Thoracic aorta (tissue), 2 donors: ENCODE data around the gene CFAP91. TPM values are rescaled to one million over a fixed set of nuclear protein-coding genes. Genes with fewer than 3 reads are reported as not detected.

Experiments used
- ATAC-seq: fragments of 150-250 bp; one replicate; pipeline ENCODE4 v1.8.0; 2017; ENCODE audit warnings: low read depth; ENCODE audit not compliant: insufficient number of reproducible peaks, low FRiP score
- DNase-seq: peaks from one replicate; pipeline ENCODE4 v3.0.0-alpha.2; 2020; ENCODE audit warnings: low spot score
- H3K27ac ChIP-seq, 2 donors: fragments of 200-600 bp; sonication (generic); 1 replicate in 1 of 2; 2 replicates in 1 of 2; pipeline ENCODE4 v1.5.1; 2016; ENCODE audit warnings: mild to moderate bottlenecking in 2 of 2, moderate library complexity in 2 of 2
- H3K27me3 ChIP-seq: fragments of 200-600 bp; sonication (generic); replicated peaks from 2 replicates; pipeline ENCODE4 v1.6.0; 2016; ENCODE audit warnings: mild to moderate bottlenecking; ENCODE audit not compliant: insufficient read depth
- H3K36me3 ChIP-seq: fragments of 200-600 bp; sonication (generic); one replicate; pipeline ENCODE4 v1.5.1; 2016
- H3K4me1 ChIP-seq, 2 donors: fragments of 200-600 bp; sonication (generic); 1 replicate in 1 of 2; 2 replicates in 1 of 2; pipeline versions ENCODE4 v1.5.1 to v1.6.0; 2016; ENCODE audit warnings: low read depth in 2 of 2, mild to moderate bottlenecking in 1 of 2; ENCODE audit not compliant: control insufficient read depth in 1 of 2
- H3K4me3 ChIP-seq: fragments of 200-600 bp; sonication (generic); 2 replicates; pipeline ENCODE4 v1.5.1; 2016; ENCODE audit warnings: mild to moderate bottlenecking
- H3K9me3 ChIP-seq: fragments of 200-600 bp; sonication (generic); 2 replicates; pipeline ENCODE4 v1.5.1; 2016
- CTCF ChIP-seq: fragments of 200-600 bp; sonication (generic); IDR thresholded peaks from one replicate; pipeline ENCODE4 v1.5.1; 2019; ENCODE audit warnings: antibody characterized with exemption
- total RNA-seq, 2 donors: library from RNA; depleted of rRNA; stranded (reverse); fragments of >200 nt; gene quantifications; one replicate each; pipeline versions ENCODE4 v1.1.0 to v1.2.3, GENCODE V29; 2016

The CFAP91 gene
- total RNA-seq, 2 donors from 2014 or later: 11.4 TPM; not detected in 1

- TF ChIP-seq CTCF: no peak
- Histone ChIP-seq H3K9me3 (no peaks in the 10 kb centered on the region), H3K4me1 (no peaks in the 10 kb centered on the region), H3K27me3 (no peaks in the 10 kb centered on the region), H3K4me3 (no peak overlapping the region), H3K36me3 (no peaks in the 10 kb centered on the region), H3K27ac (no peak overlapping the region)
- DNase-seq: no peak
- no peak for ATAC-seq
Measured at GRCh38 chr3:119745942-119746341, 43.1 kb downstream of the CFAP91 start.

- no peaks in the 10 kb centered on the region for H3K27me3 ChIP-seq
- no peak for ATAC-seq
- H3K36me3 ChIP-seq: no peaks in the 10 kb centered on the region
- DNase-seq: no peak
- H3K4me1 ChIP-seq: no peaks in the 10 kb centered on the region
- H3K4me3 ChIP-seq: no peak overlapping the region
- no peak for TF ChIP-seq CTCF
- H3K9me3 ChIP-seq: no peaks in the 10 kb centered on the region
- H3K27ac ChIP-seq: no peak overlapping the region
Measured at GRCh38 chr3:119746423-119746822, 43.6 kb downstream of the CFAP91 start.

GRCh38 chr3:119747357-119747756 lies 44.5 kb downstream of the CFAP91 start:
- no peak for TF ChIP-seq CTCF
- DNase-seq (no peak), ATAC-seq (no peak)
- H3K27me3 ChIP-seq: no peaks in the 10 kb centered on the region
- H3K9me3 ChIP-seq: no peaks in the 10 kb centered on the region
- no peak overlapping the region for H3K27ac ChIP-seq
- H3K4me3 ChIP-seq: no peak overlapping the region
- H3K4me1 ChIP-seq: no peaks in the 10 kb centered on the region
- no peaks in the 10 kb centered on the region for H3K36me3 ChIP-seq

GRCh38 chr3:119748991-119749390 lies 46.2 kb downstream of the CFAP91 start:
- H3K4me3 ChIP-seq: no peak overlapping the region
- H3K36me3 ChIP-seq: no peaks in the 10 kb centered on the region
- TF ChIP-seq CTCF: no peak
- no peak overlapping the region for H3K27ac ChIP-seq
- no peaks in the 10 kb centered on the region for H3K4me1 ChIP-seq
- ATAC-seq (no peak), DNase-seq (no peak)
- no peaks in the 10 kb centered on the region for H3K27me3 ChIP-seq
- no peaks in the 10 kb centered on the region for H3K9me3 ChIP-seq

GRCh38 chr3:119751423-119751822 lies 48.6 kb downstream of the CFAP91 start:
- H3K36me3 ChIP-seq: no peaks in the 10 kb centered on the region
- ATAC-seq (no peak), DNase-seq (no peak)
- H3K27me3 ChIP-seq: no peaks in the 10 kb centered on the region
- no peaks in the 10 kb centered on the region for H3K4me1 ChIP-seq
- H3K27ac ChIP-seq: no peak overlapping the region
- H3K4me3 ChIP-seq: no peak overlapping the region
- no peaks in the 10 kb centered on the region for H3K9me3 ChIP-seq
- TF ChIP-seq CTCF: no peak

Other genes with a start within 250 kb of the CFAP91 start
- gene TMEM39A, start 239.4 kb upstream of the CFAP91 start, total RNA-seq: 10 to 100 TPM; 34.3 to 43.7 TPM
- 10 to 100 TPM; 11.0 to 35.9 TPM for gene POGLUT1, start 234.1 kb upstream of the CFAP91 start, total RNA-seq
- gene TIMMDC1, start 204.5 kb upstream of the CFAP91 start, total RNA-seq: 10 to 100 TPM; 28.8 to 49.1 TPM
- gene CD80, start 143.4 kb upstream of the CFAP91 start, total RNA-seq: under 1 TPM in 1 of 2 donors, not detected in 1; 0.14 TPM
- gene ADPRH, start 123.5 kb upstream of the CFAP91 start, total RNA-seq: 10 to 100 TPM; 18.5 to 22.7 TPM
- gene PLA1A, start 105.1 kb upstream of the CFAP91 start, total RNA-seq: 10 to 100 TPM in 1 of 2 donors, 1 to 10 TPM in 1; 4.9 to 20.8 TPM
- 10 to 100 TPM; 13.3 to 35.2 TPM for gene POPDC2, start 42.4 kb upstream of the CFAP91 start, total RNA-seq
- 10 to 100 TPM; 15.2 to 51.3 TPM for gene COX17, start 25.6 kb upstream of the CFAP91 start, total RNA-seq
- gene NR1I2, start 79.1 kb downstream of the CFAP91 start, total RNA-seq: not detected